Liver (tissue), 9 donors: Measurements from ENCODE around the gene DAB1. TPM values are rescaled to one million over a fixed set of nuclear protein-coding genes. Genes with fewer than 3 reads are reported as not detected.

Experiments
- DNase-seq: peaks from one replicate; pipeline ENCODE4 v3.0.0-alpha.2; 2017; ENCODE audit warnings: low spot score
- H3K27ac ChIP-seq, 2 donors: one replicate each; pipeline ENCODE4 v1.7.0; 2013; ENCODE audit warnings: inconsistent platforms in 2 of 2, low read length in 2 of 2, control low read depth in 1 of 2, low read depth in 1 of 2, mild to moderate bottlenecking in 1 of 2
- H3K27me3 ChIP-seq, 4 donors: one replicate each; pipeline versions ENCODE4 v1.6.1 to v1.7.0; 2013; ENCODE audit warnings: low read length in 3 of 4, inconsistent platforms in 1 of 4, mild to moderate bottlenecking in 1 of 4, moderate library complexity in 1 of 4; ENCODE audit not compliant: control insufficient read depth in 4 of 4, insufficient read depth in 4 of 4
- H3K36me3 ChIP-seq, 4 donors: one replicate each; pipeline versions ENCODE4 v1.6.1 to v1.7.0; 2013; ENCODE audit warnings: low read length in 3 of 4, mild to moderate bottlenecking in 3 of 4, low read depth in 1 of 4, moderate library complexity in 1 of 4; ENCODE audit not compliant: control insufficient read depth in 4 of 4, insufficient read depth in 3 of 4
- H3K4me1 ChIP-seq, 4 donors: one replicate each; pipeline versions ENCODE4 v1.6.1 to v1.7.0; 2013; ENCODE audit warnings: low read length in 3 of 4, mild to moderate bottlenecking in 3 of 4, moderate library complexity in 1 of 4; ENCODE audit not compliant: control insufficient read depth in 4 of 4, insufficient read depth in 4 of 4
- H3K4me3 ChIP-seq, 3 donors: one replicate each; pipeline versions ENCODE4 v1.6.1 to v1.7.0; 2013; ENCODE audit warnings: low read length in 3 of 3, control low read depth in 1 of 3, low read depth in 1 of 3, mild to moderate bottlenecking in 1 of 3
- H3K9ac ChIP-seq, 2 donors: one replicate each; pipeline ENCODE4 v1.7.0; 2013; ENCODE audit warnings: low read length in 2 of 2, mild to moderate bottlenecking in 2 of 2, moderate library complexity in 2 of 2, control low read depth in 1 of 2, low read depth in 1 of 2
- H3K9me3 ChIP-seq, 4 donors: one replicate each; pipeline versions ENCODE4 v1.6.1 to v1.7.0; 2013; ENCODE audit warnings: low read length in 3 of 4; ENCODE audit not compliant: control insufficient read depth in 4 of 4
- FOXA1 ChIP-seq: IDR thresholded peaks from 2 replicates; pipeline ENCODE4 v1.6.1; 2016; ENCODE audit warnings: antibody characterized with exemption
- FOXA2 ChIP-seq: IDR thresholded peaks from 2 replicates; pipeline ENCODE4 v1.6.1; 2016; ENCODE audit warnings: antibody characterized with exemption
- HNF4G ChIP-seq: IDR thresholded peaks from 2 replicates; pipeline ENCODE4 v1.6.1; 2016; ENCODE audit warnings: antibody characterized with exemption
- JUND ChIP-seq, 2 donors: IDR thresholded peaks; 2 replicates each; pipeline ENCODE4 v1.6.1; 2016; ENCODE audit warnings: antibody characterized with exemption in 2 of 2
- MAX ChIP-seq: IDR thresholded peaks from 2 replicates; pipeline ENCODE4 v1.6.1; 2016; ENCODE audit warnings: antibody characterized with exemption
- NR2F2 ChIP-seq: IDR thresholded peaks from 2 replicates; pipeline ENCODE4 v1.6.1; 2016; ENCODE audit warnings: antibody characterized with exemption
- RAD21 ChIP-seq, 2 donors: IDR thresholded peaks; 2 replicates each; pipeline ENCODE4 v1.6.1; 2016; ENCODE audit warnings: antibody characterized with exemption in 2 of 2, mild to moderate bottlenecking in 2 of 2
- RXRA ChIP-seq, 2 donors: IDR thresholded peaks; 2 replicates each; pipeline ENCODE4 v1.6.1; 2017 to 2018; ENCODE audit warnings: antibody characterized with exemption in 2 of 2, mild to moderate bottlenecking in 1 of 2
- SP1 ChIP-seq: IDR thresholded peaks from 2 replicates; pipeline ENCODE4 v1.6.1; 2018; ENCODE audit warnings: antibody characterized with exemption, mild to moderate bottlenecking
- TAF1 ChIP-seq: conservative IDR thresholded peaks from 2 replicates; pipeline ENCODE4 v1.6.1; 2016; ENCODE audit warnings: antibody characterized with exemption, mild to moderate bottlenecking
- YY1 ChIP-seq: IDR thresholded peaks from 2 replicates; pipeline ENCODE4 v1.6.1; 2016; ENCODE audit warnings: antibody characterized with exemption, mild to moderate bottlenecking
- WGBS: extraction: QIAGEN DNeasy Blood & Tissue Kit; methylation state at CpG from one replicate; pipeline ENCODE4 v1.1.7; 2013; 5-methylcytosine and 5-hydroxymethylcytosine counted together
- polyA plus RNA-seq, 2 donors: library from polyadenylated mRNA; stranded (reverse) in 1 of 2; unstranded in 1 of 2; fragments of 200-250 nt in 1 of 2; fragments of >200 nt in 1 of 2; fragmentation: Nextera tagmentation in 1 of 2; extraction: Ambion mirVana in 1 of 2; gene quantifications; one replicate each; pipeline versions ENCODE4 v1.2.1 to v1.2.3, GENCODE V29; 2013 to 2015
- total RNA-seq, 2 donors: library from RNA; depleted of rRNA; stranded (reverse); fragments of >200 nt; gene quantifications; one replicate each; pipeline ENCODE4 v1.2.3, GENCODE V29; 2014
- TF ChIP-seq, protein P1 (sequence below): IDR thresholded peaks from 2 replicates; pipeline ENCODE4 v1.6.1; 2016; ENCODE audit warnings: antibody characterized with exemption, mild to moderate bottlenecking
- TF ChIP-seq, protein P2 (sequence below): fragments of 150-350 bp; IDR thresholded peaks from 2 replicates; pipeline ENCODE4 v1.5.1; 2017; ENCODE audit warnings: improper control_type of control experiment, low read depth, low read length; ENCODE audit not compliant: missing input control
- TF ChIP-seq, protein P3 (sequence below): IDR thresholded peaks from 2 replicates; pipeline ENCODE4 v1.6.1; 2016; ENCODE audit warnings: antibody characterized with exemption
- donor health status: healthy.
- donor health status: healthy.
- donor health status: healthy.
- donor health status: healthy.
- donor health status: healthy.

The DAB1 gene
- total and polyA plus RNA-seq, 4 donors: 0.54 to 1.7 (median 1.2) TPM

DNA sequence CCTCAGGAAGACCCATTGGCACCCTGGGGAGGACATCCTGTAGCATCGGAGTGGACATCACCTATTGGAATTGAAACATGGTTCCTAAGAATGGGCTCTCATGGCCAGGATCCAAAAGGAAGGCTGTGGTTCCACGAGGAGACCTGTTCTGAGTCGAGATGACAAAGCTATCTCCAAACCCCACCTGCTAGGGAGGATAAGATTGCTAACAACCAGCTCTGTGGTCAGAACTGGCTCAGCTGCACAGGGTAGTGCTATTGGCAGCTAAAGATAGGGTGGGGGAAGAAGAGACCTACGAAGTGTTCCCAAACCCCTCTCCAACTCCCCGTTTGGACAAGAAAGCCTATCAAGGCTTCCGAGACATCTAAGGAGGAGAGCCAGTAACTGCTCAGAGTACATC lies 440.4 kb downstream of the DAB1 start (continued):
- TF ChIP-seq, protein P1, sequence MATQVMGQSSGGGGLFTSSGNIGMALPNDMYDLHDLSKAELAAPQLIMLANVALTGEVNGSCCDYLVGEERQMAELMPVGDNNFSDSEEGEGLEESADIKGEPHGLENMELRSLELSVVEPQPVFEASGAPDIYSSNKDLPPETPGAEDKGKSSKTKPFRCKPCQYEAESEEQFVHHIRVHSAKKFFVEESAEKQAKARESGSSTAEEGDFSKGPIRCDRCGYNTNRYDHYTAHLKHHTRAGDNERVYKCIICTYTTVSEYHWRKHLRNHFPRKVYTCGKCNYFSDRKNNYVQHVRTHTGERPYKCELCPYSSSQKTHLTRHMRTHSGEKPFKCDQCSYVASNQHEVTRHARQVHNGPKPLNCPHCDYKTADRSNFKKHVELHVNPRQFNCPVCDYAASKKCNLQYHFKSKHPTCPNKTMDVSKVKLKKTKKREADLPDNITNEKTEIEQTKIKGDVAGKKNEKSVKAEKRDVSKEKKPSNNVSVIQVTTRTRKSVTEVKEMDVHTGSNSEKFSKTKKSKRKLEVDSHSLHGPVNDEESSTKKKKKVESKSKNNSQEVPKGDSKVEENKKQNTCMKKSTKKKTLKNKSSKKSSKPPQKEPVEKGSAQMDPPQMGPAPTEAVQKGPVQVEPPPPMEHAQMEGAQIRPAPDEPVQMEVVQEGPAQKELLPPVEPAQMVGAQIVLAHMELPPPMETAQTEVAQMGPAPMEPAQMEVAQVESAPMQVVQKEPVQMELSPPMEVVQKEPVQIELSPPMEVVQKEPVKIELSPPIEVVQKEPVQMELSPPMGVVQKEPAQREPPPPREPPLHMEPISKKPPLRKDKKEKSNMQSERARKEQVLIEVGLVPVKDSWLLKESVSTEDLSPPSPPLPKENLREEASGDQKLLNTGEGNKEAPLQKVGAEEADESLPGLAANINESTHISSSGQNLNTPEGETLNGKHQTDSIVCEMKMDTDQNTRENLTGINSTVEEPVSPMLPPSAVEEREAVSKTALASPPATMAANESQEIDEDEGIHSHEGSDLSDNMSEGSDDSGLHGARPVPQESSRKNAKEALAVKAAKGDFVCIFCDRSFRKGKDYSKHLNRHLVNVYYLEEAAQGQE: no peak

DNA sequence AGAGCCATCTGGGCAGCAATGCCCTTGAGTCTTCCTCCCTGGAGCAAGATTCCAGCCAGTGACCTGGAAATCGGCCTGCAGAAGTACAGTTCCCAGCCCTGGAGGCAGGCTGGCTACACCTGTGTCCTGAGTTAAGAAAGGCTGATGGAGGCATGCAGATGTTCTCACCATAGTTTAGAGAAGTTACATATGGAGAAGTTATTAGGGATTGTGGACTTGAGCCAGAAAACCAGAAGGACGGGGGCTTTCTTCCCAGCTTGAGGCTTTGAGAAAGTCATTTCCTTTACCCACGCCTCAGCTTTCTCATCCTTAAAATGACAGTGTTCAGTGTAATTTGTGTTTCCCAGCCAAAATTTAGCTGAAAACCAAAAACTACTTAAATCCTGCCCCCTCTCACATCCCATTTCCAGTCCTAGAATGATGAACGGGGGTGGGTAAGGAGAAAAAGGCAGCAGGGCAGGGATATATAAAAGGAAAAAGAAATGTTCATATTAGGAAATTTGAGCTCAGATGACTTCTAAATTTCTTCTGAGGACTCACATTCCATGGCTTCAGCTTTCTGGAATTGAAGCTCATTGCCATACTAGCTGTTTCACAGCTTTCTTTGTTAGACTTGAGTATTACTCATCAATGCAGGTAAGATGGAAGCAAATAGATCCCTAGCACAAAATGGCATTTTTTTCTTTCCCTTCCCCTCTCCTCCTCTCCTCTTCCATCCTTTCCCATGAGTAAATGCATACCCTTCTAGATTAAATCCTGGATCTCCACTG lies 443.7 kb downstream of the DAB1 start:
- Histone ChIP-seq H3K4me1 (no peaks in the 10 kb centered on the region), H3K9ac (no peak overlapping the region), H3K9me3 (no peaks in the 10 kb centered on the region), H3K4me3 (no peak overlapping the region), H3K27ac (no peak overlapping the region), H3K27me3 (no peaks in the 10 kb centered on the region), H3K36me3 (no peaks in the 10 kb centered on the region)
- TF ChIP-seq JUND (IDR thresholded peaks at IDR 0.05): no peak
- no peak for TF ChIP-seq FOXA1
- no peak for TF ChIP-seq TAF1
- no peak for TF ChIP-seq YY1
- TF ChIP-seq, protein P2, sequence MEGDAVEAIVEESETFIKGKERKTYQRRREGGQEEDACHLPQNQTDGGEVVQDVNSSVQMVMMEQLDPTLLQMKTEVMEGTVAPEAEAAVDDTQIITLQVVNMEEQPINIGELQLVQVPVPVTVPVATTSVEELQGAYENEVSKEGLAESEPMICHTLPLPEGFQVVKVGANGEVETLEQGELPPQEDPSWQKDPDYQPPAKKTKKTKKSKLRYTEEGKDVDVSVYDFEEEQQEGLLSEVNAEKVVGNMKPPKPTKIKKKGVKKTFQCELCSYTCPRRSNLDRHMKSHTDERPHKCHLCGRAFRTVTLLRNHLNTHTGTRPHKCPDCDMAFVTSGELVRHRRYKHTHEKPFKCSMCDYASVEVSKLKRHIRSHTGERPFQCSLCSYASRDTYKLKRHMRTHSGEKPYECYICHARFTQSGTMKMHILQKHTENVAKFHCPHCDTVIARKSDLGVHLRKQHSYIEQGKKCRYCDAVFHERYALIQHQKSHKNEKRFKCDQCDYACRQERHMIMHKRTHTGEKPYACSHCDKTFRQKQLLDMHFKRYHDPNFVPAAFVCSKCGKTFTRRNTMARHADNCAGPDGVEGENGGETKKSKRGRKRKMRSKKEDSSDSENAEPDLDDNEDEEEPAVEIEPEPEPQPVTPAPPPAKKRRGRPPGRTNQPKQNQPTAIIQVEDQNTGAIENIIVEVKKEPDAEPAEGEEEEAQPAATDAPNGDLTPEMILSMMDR: no peak
- TF ChIP-seq, protein P1: no peak
- no peak for TF ChIP-seq NR2F2
- TF ChIP-seq, protein P3, sequence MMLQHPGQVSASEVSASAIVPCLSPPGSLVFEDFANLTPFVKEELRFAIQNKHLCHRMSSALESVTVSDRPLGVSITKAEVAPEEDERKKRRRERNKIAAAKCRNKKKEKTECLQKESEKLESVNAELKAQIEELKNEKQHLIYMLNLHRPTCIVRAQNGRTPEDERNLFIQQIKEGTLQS: no peak
- no peak for TF ChIP-seq RXRA (IDR thresholded peaks at IDR 0.05)
- no peak for TF ChIP-seq HNF4G
- TF ChIP-seq SP1: no peak
- no peak for TF ChIP-seq RAD21 (IDR thresholded peaks at IDR 0.05)
- no peak for TF ChIP-seq MAX
- no peak for TF ChIP-seq FOXA2
- DNase-seq: no peak
- WGBS: 81% methylated on average over 4 of the region's 4 CpGs
